CD4-positive, alpha-beta T cell treated with Interleukin-10 for 1 hour (primary cell): Measurements from ENCODE around the gene U2SURP.
"Not testable (repeated sequence)": the region's sequence is repeated elsewhere in the genome, so short reads cannot be mapped to it uniquely, and the experiment has no call there.

Source experiments
- DNase-seq: peaks from one replicate; pipeline ENCODE4 v3.0.0-alpha.2; 2020

U2SURP gene

GRCh38 chr3:143073983-143074382, 72.6 kb downstream of the U2SURP start:
- DNase-seq: not testable (repeated sequence)

- DNase-seq: no peak
These were observed 77.5 kb downstream of the U2SURP start for GRCh38 chr3:143078883-143079282.

- no peak for DNase-seq
These were observed 78.8 kb downstream of the U2SURP start for GRCh38 chr3:143080196-143080595.

GRCh38 chr3:143081365-143081764, 80.0 kb downstream of the U2SURP start:
- no peak for DNase-seq

- DNase-seq: peak; percentile 6
These were observed 80.7 kb downstream of the U2SURP start for GRCh38 chr3:143081844-143082778.

GRCh38 chr3:143083781-143084180, 82.4 kb downstream of the U2SURP start:
- DNase-seq: no peak

GRCh38 chr3:143084856-143085731, 83.7 kb downstream of the U2SURP start:
- DNase-seq: peak; percentile 6

- no peak for DNase-seq
These were observed 87.5 kb downstream of the U2SURP start for GRCh38 chr3:143088835-143089234.

- DNase-seq: no peak
These were observed 88.6 kb downstream of the U2SURP start for GRCh38 chr3:143089965-143090364.

DNA sequence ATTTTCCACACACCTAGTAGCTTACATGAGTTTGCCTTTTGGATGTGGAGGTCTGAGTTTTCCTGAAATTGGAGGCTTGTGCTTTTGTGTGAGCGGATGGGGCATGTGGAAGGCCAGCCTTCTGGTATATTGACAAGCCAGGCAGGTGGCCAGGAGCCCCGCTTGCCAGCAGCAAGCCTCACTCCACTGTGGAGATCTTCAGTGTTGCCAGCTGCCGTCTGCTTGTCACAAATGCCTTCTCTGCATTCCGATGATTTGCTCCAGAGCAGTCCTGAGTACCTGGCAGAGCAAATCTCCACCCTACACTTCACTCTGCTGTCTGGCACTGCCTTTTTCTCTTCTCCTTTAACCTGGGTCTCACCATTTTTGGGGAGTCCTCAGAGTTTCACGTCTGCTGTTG, 89.1 kb downstream of the U2SURP start:
- DNase-seq: no peak

DNA sequence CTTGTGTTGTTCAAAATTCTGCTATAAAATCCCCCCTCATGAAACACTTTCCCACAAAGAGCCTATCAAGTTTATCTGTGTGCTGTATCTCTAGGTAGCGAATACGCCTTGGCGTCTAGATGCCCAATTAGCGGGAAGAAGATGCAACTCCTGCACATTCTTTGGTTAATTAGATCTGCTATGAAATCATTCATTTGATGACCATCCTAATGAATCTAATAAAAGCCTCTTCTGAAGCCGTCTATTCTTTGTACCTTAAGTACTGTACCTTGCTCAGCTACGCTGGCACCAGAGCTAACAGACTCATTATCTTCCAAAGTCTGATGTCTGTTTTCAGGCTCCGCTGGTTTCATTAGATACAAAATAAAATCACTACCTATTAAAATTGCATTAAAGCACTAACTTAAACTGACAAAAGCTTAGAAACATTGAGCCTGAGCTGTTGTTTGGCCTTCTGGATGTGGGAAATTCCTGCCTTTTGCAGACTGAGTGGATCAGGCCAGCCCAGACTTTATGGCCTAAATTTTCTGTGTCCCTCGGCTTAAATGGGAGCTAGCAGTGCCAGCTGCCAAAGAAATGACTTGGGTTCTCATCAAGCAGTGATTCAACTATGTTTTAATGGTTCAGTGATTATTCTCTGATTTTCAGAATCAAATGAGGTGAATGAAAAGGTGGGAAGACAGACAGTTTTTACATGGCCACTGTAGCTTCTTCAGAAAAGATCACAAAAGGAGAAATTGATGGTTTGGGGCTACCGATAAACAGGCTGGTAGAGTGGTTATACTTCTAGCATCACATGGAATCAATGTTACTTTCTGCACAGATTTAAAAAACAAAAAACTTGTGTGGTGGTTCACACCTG, 89.8 kb downstream of the U2SURP start:
- DNase-seq: no peak

DNA sequence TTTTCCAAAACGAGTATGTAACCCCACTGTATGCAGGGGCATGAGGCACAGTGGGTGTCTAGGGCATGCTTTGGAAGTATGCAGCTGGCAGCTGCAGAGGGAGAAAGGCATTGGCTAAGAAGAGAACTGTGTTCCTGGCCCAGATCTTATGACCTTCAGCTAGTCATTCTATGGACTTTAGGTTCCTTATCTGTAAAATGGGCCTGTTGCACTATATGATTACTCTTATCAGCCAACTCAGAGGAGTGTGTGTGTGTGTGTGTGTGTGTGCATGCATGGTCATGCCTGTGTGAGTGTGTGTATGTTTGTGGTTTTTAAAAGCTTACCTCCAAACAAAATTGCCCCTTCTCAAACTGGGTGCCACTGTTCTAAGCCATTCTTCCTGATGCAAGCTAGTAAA, 90.8 kb downstream of the U2SURP start:
- DNase-seq: no peak

DNA sequence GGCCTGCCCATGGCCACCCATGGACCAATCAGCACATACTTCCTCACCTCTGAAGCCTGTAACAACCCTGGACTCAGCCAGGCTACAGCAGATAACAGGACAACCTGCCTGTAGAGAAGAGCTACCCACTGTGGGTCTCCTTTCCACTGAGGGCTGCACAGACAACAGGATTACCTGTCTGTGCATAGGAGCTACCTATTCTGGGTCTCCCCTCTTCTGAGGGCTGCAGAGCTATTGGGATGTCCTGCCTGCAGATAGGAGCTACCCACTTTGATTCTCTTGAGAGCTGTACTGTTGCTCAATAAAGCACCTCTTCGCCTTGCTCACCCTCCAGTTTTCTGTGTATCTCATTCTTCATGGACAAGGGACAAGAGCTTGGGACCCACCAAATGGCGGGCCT, 94.4 kb downstream of the U2SURP start:
- no peak for DNase-seq

- DNase-seq: no peak
These were observed 96.8 kb downstream of the U2SURP start for GRCh38 chr3:143098032-143098764.

DNA sequence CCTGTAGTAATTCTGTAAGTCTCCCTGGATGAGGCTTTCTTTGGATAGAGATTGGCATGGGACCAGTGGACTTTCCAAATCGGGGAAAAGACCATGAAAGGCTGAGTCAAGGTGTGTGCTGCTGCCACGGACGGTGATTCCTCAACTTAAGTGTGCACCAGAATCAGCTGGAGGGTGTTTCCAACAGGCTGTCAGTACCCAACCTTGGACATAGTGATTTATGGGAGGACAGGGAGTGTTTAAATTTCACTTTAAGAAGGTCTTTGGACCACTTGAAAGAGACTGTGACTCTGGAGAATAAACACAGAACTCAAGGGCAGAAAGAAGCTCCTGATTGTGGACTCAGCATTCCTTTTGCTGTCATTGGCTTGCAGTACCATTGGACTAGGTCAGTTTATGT, 97.8 kb downstream of the U2SURP start:
- no peak for DNase-seq

DNA sequence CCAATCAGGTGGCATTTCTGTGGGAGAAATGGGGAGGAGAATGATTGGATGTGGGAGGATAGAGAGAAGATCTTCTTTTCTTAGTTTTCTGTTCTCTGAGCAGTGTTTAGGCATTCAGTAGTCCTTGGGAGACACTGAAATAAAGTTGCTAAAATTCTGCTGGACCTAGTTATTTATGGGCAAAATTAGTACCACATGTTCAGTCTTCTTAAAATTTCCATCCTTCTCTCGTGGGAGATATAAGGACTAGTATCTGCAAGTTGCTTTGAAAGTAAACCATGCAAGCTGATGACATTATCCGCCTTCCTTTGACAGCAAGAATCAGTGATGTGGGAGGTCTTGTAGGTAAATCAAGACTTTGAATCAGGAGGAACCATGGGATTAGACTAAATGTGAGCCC, 98.3 kb downstream of the U2SURP start:
- DNase-seq: no peak

GRCh38 chr3:143100451-143100850, 99.1 kb downstream of the U2SURP start:
- DNase-seq: no peak

GRCh38 chr3:143101792-143102381, 100.5 kb downstream of the U2SURP start:
- DNase-seq: no peak

DNA sequence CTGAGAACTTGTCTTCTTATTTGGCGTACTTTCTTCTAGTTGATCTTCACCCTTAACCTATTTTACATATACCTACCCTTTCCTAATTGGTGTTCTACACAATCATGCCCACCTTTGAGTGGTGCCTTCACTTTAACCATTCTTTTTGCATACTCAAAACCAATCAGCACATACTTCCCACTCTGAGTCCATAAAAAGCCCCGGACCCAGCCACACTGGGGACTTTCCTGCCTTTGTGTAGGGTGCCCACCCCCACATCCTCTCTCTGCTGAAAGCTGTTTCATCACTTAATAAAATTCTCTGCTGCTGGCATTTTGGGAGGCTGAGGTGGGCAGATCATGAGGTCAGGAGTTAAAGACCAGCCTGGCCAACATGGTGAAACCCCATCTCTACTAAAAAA, 102.3 kb downstream of the U2SURP start:
- DNase-seq: no peak

DNA sequence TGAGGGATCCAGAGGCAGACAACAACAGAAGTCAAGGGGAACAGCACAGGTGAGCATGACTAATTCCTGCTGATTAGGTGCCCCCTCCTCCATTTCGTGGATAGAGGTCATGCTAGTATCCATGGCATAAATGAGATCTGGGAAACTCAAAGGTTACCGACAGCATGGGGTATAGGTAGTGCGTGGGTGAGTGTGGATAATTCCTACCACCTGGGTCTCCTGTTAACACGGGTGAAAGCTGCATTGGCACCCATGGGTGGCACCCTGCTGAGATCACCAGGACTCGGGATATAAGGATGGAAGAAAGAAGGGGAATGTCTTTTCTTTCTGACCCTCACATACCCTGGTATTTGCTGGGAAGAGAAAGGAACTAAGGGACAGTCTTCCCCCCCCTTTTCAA, 103.8 kb downstream of the U2SURP start:
- no peak for DNase-seq

DNA sequence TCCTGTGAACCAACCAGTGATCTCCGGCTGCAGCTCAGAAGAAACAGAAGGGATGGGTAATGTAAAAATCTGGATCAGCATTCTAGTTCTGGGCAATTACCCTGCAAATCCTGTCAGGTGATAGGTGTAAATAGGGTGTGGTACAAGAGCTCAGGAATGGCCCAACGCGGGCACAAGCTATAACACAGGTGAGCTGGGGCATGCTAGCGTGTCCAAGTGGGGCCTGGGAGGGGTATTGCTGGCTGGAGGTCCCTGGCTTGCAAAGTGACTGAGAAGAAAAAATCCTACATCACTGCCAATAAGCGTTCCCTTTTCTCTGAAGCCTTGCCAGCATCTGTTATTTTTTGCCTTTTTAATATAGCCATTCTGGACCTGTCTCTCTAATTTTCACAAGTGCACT, 108.5 kb downstream of the U2SURP start:
- no peak for DNase-seq
